Neural cell (in vitro differentiated cells): ENCODE data around the gene RPRD1B.

Experiments used
- EZH2 ChIP-seq: fragments of 200-600, 300-800 bp; shearing (Covaris generic), sonication (generic); IDR thresholded peaks from 2 replicates; pipeline ENCODE4 v1.6.1; 2014; ENCODE audit warnings: antibody characterized with exemption, low read length, borderline replicate concordance, mild to moderate bottlenecking; ENCODE audit not compliant: insufficient read depth, poor library complexity, severe bottlenecking
- RAD21 ChIP-seq: fragments of 450-650 bp; conservative IDR thresholded peaks from 2 replicates; pipeline ENCODE4 v1.6.1; 2014; ENCODE audit warnings: antibody characterized with exemption, mild to moderate bottlenecking, moderate library complexity
- TAF1 ChIP-seq: IDR thresholded peaks from 2 replicates; pipeline ENCODE4 v1.6.1; 2012; ENCODE audit warnings: low read depth
- TF ChIP-seq, protein P1 (sequence below): fragments of 450-650 bp; IDR thresholded peaks from 2 replicates; pipeline ENCODE4 v1.5.1; 2014; ENCODE audit warnings: antibody characterized with exemption, mild to moderate bottlenecking, moderate library complexity; ENCODE audit not compliant: poor library complexity, severe bottlenecking

DNA sequence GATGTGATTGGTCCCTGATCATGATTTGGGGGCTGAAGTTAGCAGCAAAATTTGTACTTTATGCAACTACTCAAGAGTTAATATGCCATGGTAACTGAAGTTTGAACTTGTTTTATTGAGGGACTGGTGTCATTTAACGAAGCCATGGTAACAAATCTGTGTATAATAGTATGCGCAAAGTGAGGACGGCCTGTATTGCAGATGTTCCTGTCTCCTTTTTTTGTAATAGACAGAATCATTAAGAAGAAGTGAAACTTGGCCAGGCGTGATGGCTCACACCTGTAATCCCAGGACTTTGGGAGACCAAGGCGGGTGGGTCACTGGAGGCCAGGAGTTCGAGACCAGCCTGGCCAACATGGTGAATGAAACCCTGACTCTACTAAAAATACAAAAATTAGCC is 22.3 kb downstream of the RPRD1B start:
- TF ChIP-seq, protein P1, sequence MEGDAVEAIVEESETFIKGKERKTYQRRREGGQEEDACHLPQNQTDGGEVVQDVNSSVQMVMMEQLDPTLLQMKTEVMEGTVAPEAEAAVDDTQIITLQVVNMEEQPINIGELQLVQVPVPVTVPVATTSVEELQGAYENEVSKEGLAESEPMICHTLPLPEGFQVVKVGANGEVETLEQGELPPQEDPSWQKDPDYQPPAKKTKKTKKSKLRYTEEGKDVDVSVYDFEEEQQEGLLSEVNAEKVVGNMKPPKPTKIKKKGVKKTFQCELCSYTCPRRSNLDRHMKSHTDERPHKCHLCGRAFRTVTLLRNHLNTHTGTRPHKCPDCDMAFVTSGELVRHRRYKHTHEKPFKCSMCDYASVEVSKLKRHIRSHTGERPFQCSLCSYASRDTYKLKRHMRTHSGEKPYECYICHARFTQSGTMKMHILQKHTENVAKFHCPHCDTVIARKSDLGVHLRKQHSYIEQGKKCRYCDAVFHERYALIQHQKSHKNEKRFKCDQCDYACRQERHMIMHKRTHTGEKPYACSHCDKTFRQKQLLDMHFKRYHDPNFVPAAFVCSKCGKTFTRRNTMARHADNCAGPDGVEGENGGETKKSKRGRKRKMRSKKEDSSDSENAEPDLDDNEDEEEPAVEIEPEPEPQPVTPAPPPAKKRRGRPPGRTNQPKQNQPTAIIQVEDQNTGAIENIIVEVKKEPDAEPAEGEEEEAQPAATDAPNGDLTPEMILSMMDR: no peak
- TF ChIP-seq TAF1: no peak
- no peak for TF ChIP-seq RAD21
- no peak for TF ChIP-seq EZH2
